HG02970 (cell line): Measurements from ENCODE around the gene AQP5.

Experiments
- ATAC-seq: cut with Tn5 transposase; IDR thresholded peaks from one replicate; pipeline ENCODE4 v1.9.1; 2021; ENCODE audit warnings: mild to moderate bottlenecking, moderate library complexity, moderate number of reproducible peaks; ENCODE audit not compliant: unreplicated experiment, low FRiP score

The AQP5 gene

GRCh38 chr12:50013361-50014147, 51.9 kb downstream of the AQP5 start:
- no peak for ATAC-seq

- ATAC-seq, result no peak
Observed at GRCh38 chr12:50014342-50014741, 52.7 kb downstream of the AQP5 start.
